ENCODE measurements around the gene HOXA6. TPM values are rescaled to one million over a fixed set of nuclear protein-coding genes. Genes with fewer than 3 reads are reported as not detected.
A peak's percentile ranks its signal among the peaks of the same experiment; 100 is the strongest.

The HOXA6 gene
- total RNA-seq, 1 donor from 2014 or later: 45.6 TPM

DNA sequence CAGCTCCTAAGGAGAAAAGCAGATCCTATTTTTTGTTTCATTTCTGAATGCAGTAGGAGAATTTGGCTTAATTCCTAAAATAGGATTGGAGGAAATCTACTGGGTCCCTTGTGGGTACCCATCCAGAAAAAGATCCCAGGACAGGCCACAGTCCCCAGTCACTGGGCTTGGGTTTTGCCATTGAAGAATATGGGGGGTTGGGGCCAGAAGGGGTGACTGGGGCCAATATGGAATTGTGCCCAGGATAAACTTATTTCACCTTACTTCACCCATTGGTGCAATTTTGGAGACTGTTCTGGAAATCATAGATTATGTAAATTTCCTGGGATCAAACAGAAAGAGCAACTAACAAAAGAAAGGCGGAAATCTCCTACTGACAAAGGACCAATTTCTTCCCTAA is 9.1 kb downstream of the HOXA6 start:
- peaks cover 70% of the 10 kb centered on the region for H3K4me1 Mint-ChIP-seq
- TF ChIP-seq, protein P1, sequence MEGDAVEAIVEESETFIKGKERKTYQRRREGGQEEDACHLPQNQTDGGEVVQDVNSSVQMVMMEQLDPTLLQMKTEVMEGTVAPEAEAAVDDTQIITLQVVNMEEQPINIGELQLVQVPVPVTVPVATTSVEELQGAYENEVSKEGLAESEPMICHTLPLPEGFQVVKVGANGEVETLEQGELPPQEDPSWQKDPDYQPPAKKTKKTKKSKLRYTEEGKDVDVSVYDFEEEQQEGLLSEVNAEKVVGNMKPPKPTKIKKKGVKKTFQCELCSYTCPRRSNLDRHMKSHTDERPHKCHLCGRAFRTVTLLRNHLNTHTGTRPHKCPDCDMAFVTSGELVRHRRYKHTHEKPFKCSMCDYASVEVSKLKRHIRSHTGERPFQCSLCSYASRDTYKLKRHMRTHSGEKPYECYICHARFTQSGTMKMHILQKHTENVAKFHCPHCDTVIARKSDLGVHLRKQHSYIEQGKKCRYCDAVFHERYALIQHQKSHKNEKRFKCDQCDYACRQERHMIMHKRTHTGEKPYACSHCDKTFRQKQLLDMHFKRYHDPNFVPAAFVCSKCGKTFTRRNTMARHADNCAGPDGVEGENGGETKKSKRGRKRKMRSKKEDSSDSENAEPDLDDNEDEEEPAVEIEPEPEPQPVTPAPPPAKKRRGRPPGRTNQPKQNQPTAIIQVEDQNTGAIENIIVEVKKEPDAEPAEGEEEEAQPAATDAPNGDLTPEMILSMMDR (IDR thresholded peaks at IDR 0.05; ENCODE audit: unreplicated experiment): no peak
- H3K36me3 Mint-ChIP-seq: peaks cover 43% of the 10 kb centered on the region
- peak overlapping the region; percentile 87 for H3K4me3 Mint-ChIP-seq
- H3K27me3 Mint-ChIP-seq (ENCODE audit: low read depth): no peaks in the 10 kb centered on the region
- H3K9me3 Mint-ChIP-seq: no peaks in the 10 kb centered on the region
- DNase-seq (ENCODE audit: low spot score in 2 of 2, unreplicated experiment in 2 of 2): peak in 1 of 2 experiments; percentile 33
- peak overlapping the region; percentile 100 for H3K27ac Mint-ChIP-seq

DNA sequence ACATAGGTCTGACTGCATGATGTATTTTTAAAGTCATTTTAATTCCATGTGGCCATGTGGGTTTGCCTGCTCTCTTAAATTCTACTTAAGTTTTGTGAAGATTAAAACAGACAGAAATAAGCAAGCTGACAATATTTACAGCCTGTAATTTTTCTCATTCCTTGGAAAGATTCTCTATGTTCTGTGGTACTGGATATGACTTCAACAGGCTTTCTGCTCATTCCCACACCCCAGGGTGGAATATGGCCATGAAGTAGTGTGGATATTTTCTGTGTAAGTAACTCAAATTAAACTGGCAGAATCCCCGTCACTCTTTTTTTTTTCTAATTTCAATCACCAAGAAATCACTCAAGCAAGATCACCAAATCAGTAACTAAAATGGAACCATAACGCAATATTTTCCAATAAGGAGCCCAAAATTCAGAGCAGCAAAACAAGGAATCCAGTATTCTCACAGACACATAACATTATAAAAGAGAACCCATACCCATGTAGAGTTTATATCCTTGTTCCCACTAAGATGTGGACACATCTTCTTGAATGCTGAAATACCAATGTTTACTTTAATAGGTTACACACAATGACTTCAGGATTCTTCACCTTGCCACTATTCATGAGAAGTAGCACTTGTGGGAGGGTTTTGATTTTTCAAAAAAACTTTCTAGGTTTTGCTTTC is 9.8 kb downstream of the HOXA6 start:
- Mint-ChIP-seq H3K36me3 (peaks cover 40% of the 10 kb centered on the region), H3K27me3 (ENCODE audit: low read depth) (no peaks in the 10 kb centered on the region), H3K9me3 (no peaks in the 10 kb centered on the region), H3K27ac (peak overlapping the region; percentile 100), H3K4me3 (peak overlapping the region; percentile 87), H3K4me1 (peaks cover 77% of the 10 kb centered on the region)
- DNase-seq (ENCODE audit: low spot score in 2 of 2, unreplicated experiment in 2 of 2): peak in 1 of 2 experiments; percentile 13
- TF ChIP-seq, protein P1 (IDR thresholded peaks at IDR 0.05; ENCODE audit: unreplicated experiment): no peak

- Mint-ChIP-seq H3K27me3 (ENCODE audit: low read depth) (no peaks in the 10 kb centered on the region), H3K27ac (peak overlapping the region; percentile 100), H3K4me3 (peak overlapping the region; percentile 87), H3K36me3 (peaks cover 18% of the 10 kb centered on the region), H3K9me3 (no peaks in the 10 kb centered on the region), H3K4me1 (peaks cover 79% of the 10 kb centered on the region)
- DNase-seq (ENCODE audit: low spot score in 2 of 2, unreplicated experiment in 2 of 2): no peak
- TF ChIP-seq, protein P1 (IDR thresholded peaks at IDR 0.05; ENCODE audit: unreplicated experiment): no peak
Observed at GRCh38 chr7:27134392-27134791, 13.2 kb downstream of the HOXA6 start.

- Mint-ChIP-seq H3K27ac (peak overlapping the region; percentile 100), H3K9me3 (no peaks in the 10 kb centered on the region), H3K36me3 (peaks cover 20% of the 10 kb centered on the region), H3K4me3 (peak overlapping the region; percentile 87), H3K27me3 (ENCODE audit: low read depth) (no peaks in the 10 kb centered on the region), H3K4me1 (peaks cover 84% of the 10 kb centered on the region)
- TF ChIP-seq, protein P1 (IDR thresholded peaks at IDR 0.05; ENCODE audit: unreplicated experiment): no peak
- DNase-seq (ENCODE audit: low spot score in 2 of 2, unreplicated experiment in 2 of 2): no peak
Observed at GRCh38 chr7:27133409-27134231, 14.0 kb downstream of the HOXA6 start.

DNA sequence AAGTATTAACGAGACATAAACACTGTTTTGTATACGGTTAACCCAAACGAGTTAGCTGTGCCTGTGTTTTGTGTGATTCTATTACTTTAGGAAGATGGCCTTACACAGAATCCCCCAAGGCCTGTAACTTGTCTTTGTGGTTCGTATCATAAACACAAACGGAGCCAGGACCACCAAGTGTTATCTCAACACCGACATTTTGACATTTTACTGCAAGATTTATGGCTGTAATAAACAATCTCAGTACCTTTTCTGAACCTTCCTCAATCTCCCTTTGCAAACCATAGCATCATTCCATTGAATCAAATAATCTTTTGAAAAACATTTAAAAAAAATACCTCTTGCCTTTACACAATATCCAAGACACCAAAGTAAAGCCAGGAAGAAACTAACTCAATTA is 14.6 kb downstream of the HOXA6 start:
- H3K27me3 Mint-ChIP-seq (ENCODE audit: low read depth): no peaks in the 10 kb centered on the region
- TF ChIP-seq, protein P1 (IDR thresholded peaks at IDR 0.05; ENCODE audit: unreplicated experiment): no peak
- no peak for DNase-seq (ENCODE audit: low spot score in 2 of 2, unreplicated experiment in 2 of 2)
- peaks cover 17% of the 10 kb centered on the region for H3K36me3 Mint-ChIP-seq
- peak overlapping the region; percentile 87 for H3K4me3 Mint-ChIP-seq
- H3K27ac Mint-ChIP-seq: peak overlapping the region; percentile 100
- no peaks in the 10 kb centered on the region for H3K9me3 Mint-ChIP-seq
- H3K4me1 Mint-ChIP-seq: peaks cover 84% of the 10 kb centered on the region
